HepG2 (cell line): ENCODE data around the gene TNNT1. TPM values are rescaled to one million over a fixed set of nuclear protein-coding genes. Genes with fewer than 3 reads are reported as not detected.

Source experiments
- ATAC-seq: fragments of 200-7000 bp; cut with Tn5 transposase; 3 replicates; pipeline ENCODE4 v1.9.1; 2020; ENCODE audit warnings: mild to moderate bottlenecking, moderate library complexity
- BruUV-seq: library from RNA; stranded (reverse); fragments of 400-500 nt; replicated peaks from 2 replicates; lab custom pipeline; 2021; lab: Mats Ljungman, UMichigan
- CTCF ChIA-PET: fragments of 300-600 bp; formaldehyde crosslinking; extraction: SDS; loops from one replicate; lab custom pipeline; 2021; ENCODE audit warnings: low total read pairs, inconsistent platforms, low intra/inter-chr PET ratio; lab: Yijun Ruan, JAX
- POLR2A ChIA-PET: fragments of 350-600 bp; sonication (Branson Sonifier 250); formaldehyde crosslinking; loops from one replicate; lab custom pipeline; 2020; ENCODE audit warnings: antibody characterized with exemption, inconsistent platforms; lab: Yijun Ruan, JAX
- DNase-seq: peaks from one replicate; pipeline ENCODE4 v3.0.0-alpha.2; 2015; ENCODE audit warnings: low spot score
- FAIRE-seq: peaks from 3 replicates; lab custom pipeline; 2011; peaks lifted over from hg19 to GRCh38; lab: Jason Lieb, UNC
- H2AFZ ChIP-seq: one replicate; pipeline ENCODE4 v1.6.1; 2011; ENCODE audit warnings: low read length, inconsistent platforms
- H3K27ac ChIP-seq: fragments of 300-600 bp; 3 replicates; pipeline ENCODE4 v1.8.0; 2011; ENCODE audit warnings: mixed run types, mild to moderate bottlenecking, mixed read lengths, low read length, inconsistent platforms; ENCODE audit not compliant: insufficient read depth; ENCODE audit errors: extremely low read length
- H3K27me3 ChIP-seq, 2 experiments: fragments of 200-600 bp in 1 of 2; 2 replicates in 1 of 2; 3 replicates in 1 of 2; pipeline versions ENCODE4 v1.6.0 to v1.8.0; 2011; ENCODE audit warnings: low read length in 2 of 2, mild to moderate bottlenecking in 2 of 2, moderate library complexity in 2 of 2, inconsistent platforms in 1 of 2; ENCODE audit not compliant: insufficient read depth in 2 of 2, control insufficient read depth in 1 of 2
- H3K36me3 ChIP-seq, 2 experiments: fragments of 200-600 bp in 1 of 2; replicated peaks in 1 of 2; 2 replicates in 1 of 2; 3 replicates in 1 of 2; pipeline versions ENCODE4 v1.5.1 to v1.8.0; 2011; ENCODE audit warnings: low read length in 2 of 2, inconsistent platforms in 1 of 2; ENCODE audit not compliant: insufficient read depth in 2 of 2, control insufficient read depth in 1 of 2
- H3K4me1 ChIP-seq: 2 replicates; pipeline ENCODE4 v1.5.1; 2012; ENCODE audit warnings: low read length, inconsistent platforms; ENCODE audit not compliant: insufficient read depth
- H3K4me2 ChIP-seq: 2 replicates; pipeline ENCODE4 v1.6.0; 2011; ENCODE audit warnings: low read depth, low read length, inconsistent platforms
- H3K4me3 ChIP-seq, 3 experiments: fragments of 200-600 bp in 1 of 3; sonication (generic), shearing (Covaris generic) in 1 of 3; replicated peaks in 1 of 3; 2 replicates each; pipeline ENCODE4 v1.5.1; 2011 to 2016; ENCODE audit warnings: low read length in 3 of 3, inconsistent platforms in 2 of 3, low read depth in 2 of 3, mild to moderate bottlenecking in 2 of 3, control low read depth in 1 of 3, mixed read lengths in 1 of 3; ENCODE audit not compliant: insufficient read depth in 1 of 3
- H3K79me2 ChIP-seq: one replicate; pipeline ENCODE4 v1.6.1; 2011; ENCODE audit warnings: low read length, inconsistent platforms; ENCODE audit not compliant: insufficient read depth
- H3K9ac ChIP-seq: 2 replicates; pipeline ENCODE4 v1.6.0; 2011; ENCODE audit warnings: mild to moderate bottlenecking, low read depth, low read length, inconsistent platforms; ENCODE audit not compliant: insufficient read depth
- H3K9me3 ChIP-seq: 2 replicates; pipeline ENCODE4 v1.5.1; 2012; ENCODE audit warnings: mild to moderate bottlenecking, low read length
- H4K20me1 ChIP-seq: 2 replicates; pipeline ENCODE4 v1.6.0; 2011; ENCODE audit warnings: inconsistent platforms, mild to moderate bottlenecking, low read length, moderate library complexity; ENCODE audit not compliant: insufficient read depth
- BHLHE40 ChIP-seq: IDR thresholded peaks from 2 replicates; pipeline ENCODE4 v1.6.1; 2011; ENCODE audit warnings: low read length, improper control_type of control experiment
- DBP ChIP-seq: sonication (generic); formaldehyde crosslinking; IDR thresholded peaks from 2 replicates; pipeline ENCODE4 v1.4.0; 2020; ENCODE audit warnings: missing genetic modification reagents; ENCODE audit errors: not compliant biosample characterization
- FOXP4 ChIP-seq: sonication (generic); formaldehyde crosslinking; IDR thresholded peaks from 2 replicates; pipeline ENCODE4 v1.4.0; 2020; ENCODE audit warnings: missing genetic modification reagents
- GATAD2A ChIP-seq: IDR thresholded peaks from 2 replicates; pipeline ENCODE4 v1.6.1; 2016
- GPBP1L1 ChIP-seq: sonication (generic); formaldehyde crosslinking; IDR thresholded peaks from 2 replicates; pipeline ENCODE4 v1.5.0; 2020; ENCODE audit warnings: mild to moderate bottlenecking, missing genetic modification reagents
- KLF9 ChIP-seq: IDR thresholded peaks from 2 replicates; pipeline ENCODE4 v1.6.1; 2016; ENCODE audit warnings: low read depth
- MAX ChIP-seq: IDR thresholded peaks from 2 replicates; pipeline ENCODE4 v1.6.1; 2012; ENCODE audit warnings: inconsistent platforms
- PAWR ChIP-seq: sonication (generic); formaldehyde crosslinking; IDR thresholded peaks from 2 replicates; pipeline ENCODE4 v1.4.0; 2020; ENCODE audit warnings: missing genetic modification reagents, mild to moderate bottlenecking, borderline replicate concordance
- RARG ChIP-seq: sonication (generic); formaldehyde crosslinking; IDR thresholded peaks from 2 replicates; pipeline ENCODE4 v1.4.0; 2020; ENCODE audit warnings: low read depth, mild to moderate bottlenecking, missing genetic modification reagents
- TBX3 ChIP-seq: fragments of 450-650 bp; IDR thresholded peaks from 2 replicates; pipeline ENCODE4 v1.6.1; 2017; ENCODE audit warnings: antibody characterized with exemption, mild to moderate bottlenecking, inconsistent platforms, borderline replicate concordance
- ZC3H4 ChIP-seq: sonication (generic); formaldehyde crosslinking; IDR thresholded peaks from 2 replicates; pipeline ENCODE4 v1.4.0; 2020; ENCODE audit warnings: missing genetic modification reagents, borderline replicate concordance
- ZFP36L1 ChIP-seq: sonication (generic); formaldehyde crosslinking; IDR thresholded peaks from 2 replicates; pipeline ENCODE4 v1.8.0; 2022; ENCODE audit warnings: mild to moderate bottlenecking, missing genetic modification reagents, moderate library complexity
- ZNF17 ChIP-seq: sonication (generic); formaldehyde crosslinking; IDR thresholded peaks from 2 replicates; pipeline ENCODE4 v1.5.0; 2020; ENCODE audit warnings: mild to moderate bottlenecking, missing genetic modification reagents
- ZNF205 ChIP-seq: IDR thresholded peaks from 2 replicates; pipeline ENCODE4 v1.6.1; 2018; ENCODE audit warnings: missing biosample characterization, missing genetic modification reagents
- ZNF331 ChIP-seq: sonication (generic); formaldehyde crosslinking; IDR thresholded peaks from 2 replicates; pipeline ENCODE4 v1.4.0; 2020; ENCODE audit warnings: missing genetic modification reagents
- ZNF512 ChIP-seq: sonication (generic); formaldehyde crosslinking; IDR thresholded peaks from 2 replicates; pipeline ENCODE4 v1.4.0; 2020; ENCODE audit warnings: mild to moderate bottlenecking, missing genetic modification reagents
- ZNF543 ChIP-seq: sonication (generic); formaldehyde crosslinking; IDR thresholded peaks from 2 replicates; pipeline ENCODE4 v1.4.0; 2020; ENCODE audit warnings: mild to moderate bottlenecking, missing genetic modification reagents
- ZNF549 ChIP-seq: sonication (generic); formaldehyde crosslinking; IDR thresholded peaks from 2 replicates; pipeline ENCODE4 v1.5.0; 2020; ENCODE audit warnings: missing genetic modification reagents
- ZNF850 ChIP-seq: sonication (generic); formaldehyde crosslinking; conservative IDR thresholded peaks from 2 replicates; pipeline ENCODE4 v1.9.0; 2021; ENCODE audit warnings: mild to moderate bottlenecking, missing genetic modification reagents
- whole genome bisulfite sequencing: methylation state at CpG from one replicate; pipeline ENCODE4 v1.1.6; 2017; ENCODE audit warnings: low lambda C conversion rate; 5-methylcytosine and 5-hydroxymethylcytosine counted together
- in situ Hi-C: cut with HindIII; loops from 2 replicates; pipeline ENCODE4 v1.10.0; 2017; ENCODE audit warnings: low pct_unique_long_range_greater_than_20kb; ENCODE audit not compliant: extremely low pct_ligation_motif_present
- intact Hi-C: fragments of 100-400 bp; cut with micrococcal nuclease; formaldehyde crosslinking; loops from one replicate; pipeline ENCODE4 v1.10.0; 2022; ENCODE audit not compliant: unreplicated experiment
- polyA plus RNA-seq, 8 experiments: library from polyadenylated mRNA; depleted of rRNA in 3 of 8; stranded (reverse) in 7 of 8; unstranded in 1 of 8; fragments of >200 nt; fragmentation: Illumina TruSeq in 4 of 8; extraction: Trizol in 4 of 8; gene quantifications; 2 replicates each; pipeline versions ENCODE4 v1.2.1 to v1.2.3, GENCODE V29; 2011 to 2016; ENCODE audit warnings: low read depth in 4 of 8, missing spikeins in 1 of 8, mixed read lengths in 1 of 8; ENCODE audit not compliant: insufficient read depth in 1 of 8
- total RNA-seq, 5 experiments: library from RNA; depleted of rRNA; stranded (reverse); fragments of >200 nt; fragmentation: Illumina TruSeq; extraction: Trizol; gene quantifications; 2 replicates each; pipeline ENCODE4 v1.2.3, GENCODE V29; 2016; ENCODE audit warnings: low read depth in 1 of 5

TNNT1 gene
- total and polyA plus RNA-seq, 2 of the 13 experiments (the other 11 are each of a cell fraction or from before 2014, with no cell fraction given), result 1.3 to 2.4 TPM

- ChIA-PET CTCF (interaction anchor here (0.7 to 1.5 kb wide), 2 partner anchors 15 to 19 kb away, joined by 3 to 15 read pairs; no protein-coding TSS in a partner anchor), POLR2A (interaction anchor here (0.7 to 1.1 kb wide), 4 partner anchors 43 to 301 kb away, joined by 3 to 5 read pairs (median 4); partner anchors contain the start of genes ISOC2, PPP1R12C and PPP6R1)
- DNase-seq (peak; percentile 81), FAIRE-seq (peak; percentile 23), ATAC-seq (peak; percentile 79)
- WGBS, result 26% methylated on average over 2 of the region's 33 CpGs
- peaks cover 0 to 31% of the 10 kb centered on the region in 2 experiments; a peak in 2 of 5 replicates for H3K27me3 ChIP-seq
- no peaks in the 10 kb centered on the region for H4K20me1 ChIP-seq
- intact Hi-C loops (loop anchor here (2.0 kb wide), 1 partner anchor 20 kb away; no protein-coding TSS in a partner anchor), in situ Hi-C loops (no loop called here)
- no peak overlapping the region for H3K4me2 ChIP-seq
- no peaks in the 10 kb centered on the region for H3K36me3 ChIP-seq
- no TSS peak for BruUV-seq
- H3K4me1 ChIP-seq, result peaks cover 20% of the 10 kb centered on the region
- no peak overlapping the region for H3K27ac ChIP-seq
- H3K9me3 ChIP-seq, result no peaks in the 10 kb centered on the region
- H3K9ac ChIP-seq, result no peak overlapping the region
- no peak overlapping the region for H2AFZ ChIP-seq
- no peak overlapping the region for H3K4me3 ChIP-seq
- no peaks in the 10 kb centered on the region for H3K79me2 ChIP-seq
- TF ChIP-seq ZNF17 (CRISPR knock-in tag) (no peak), ZNF512 (CRISPR knock-in tag) (no peak), GATAD2A (peak; percentile 47), DBP (CRISPR knock-in tag) (no peak), MAX (peak; percentile 63), ZNF543 (CRISPR knock-in tag) (no peak), RARG (no peak), GPBP1L1 (CRISPR knock-in tag) (no peak), ZFP36L1 (CRISPR knock-in tag) (no peak), PAWR (CRISPR knock-in tag) (no peak), ZNF331 (CRISPR knock-in tag) (peak; percentile 26; the same call in 1 of the 2 replicates), ZNF850 (CRISPR knock-in tag) (no peak), BHLHE40 (peak; percentile 45; the same call in 1 of the 2 replicates), KLF9 (CRISPR knock-in tag) (no peak), ZC3H4 (CRISPR knock-in tag) (no peak), ZNF205 (CRISPR knock-in tag) (no peak), FOXP4 (CRISPR knock-in tag) (no peak), TBX3 (no peak), ZNF549 (CRISPR knock-in tag) (no peak)
Measured at GRCh38 chr19:55160128-55160985, 11.4 kb upstream of the TNNT1 start.
